ENCODE results near the gene BDKRB2.

BDKRB2 gene

DNA sequence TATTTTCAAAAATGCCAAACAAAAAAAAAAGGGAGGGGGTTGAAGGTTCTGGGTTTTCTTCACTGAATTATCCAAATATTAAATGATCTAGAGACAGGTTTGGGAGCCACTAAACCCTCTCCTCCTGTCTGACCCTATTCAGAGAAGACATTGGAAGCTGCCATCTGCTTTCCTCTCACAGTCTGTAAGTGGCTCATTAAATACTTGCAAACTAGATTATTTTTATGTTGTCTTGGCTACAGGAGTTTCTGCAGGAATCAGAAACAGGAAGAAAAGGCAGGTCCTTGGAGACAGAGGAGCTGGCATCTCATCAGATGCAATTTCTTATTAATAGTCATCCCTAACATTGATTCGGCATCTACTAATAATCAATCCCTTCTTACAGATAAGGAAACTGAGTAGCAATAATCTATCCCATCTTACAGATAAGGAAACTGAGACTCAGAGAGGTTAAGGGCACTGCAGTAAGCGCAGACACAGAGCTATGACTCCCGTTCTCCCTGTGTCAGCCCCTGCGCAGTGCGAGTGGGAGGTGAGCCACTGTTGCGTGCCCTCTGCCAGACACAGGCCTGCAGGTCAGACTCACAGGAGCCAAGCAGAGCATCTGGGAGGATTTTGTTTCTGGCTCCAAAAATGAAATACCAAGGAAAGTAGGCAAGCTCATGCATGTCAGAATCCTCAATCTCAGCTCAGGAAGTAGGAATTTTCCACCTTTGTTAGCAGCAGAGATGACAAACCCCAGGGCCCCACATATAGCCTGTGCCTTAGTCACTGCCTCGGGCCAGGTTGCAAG, 11.0 kb downstream of the BDKRB2 start:
- no peak overlapping the region for H3K4me3 ChIP-seq (replicated peaks; ENCODE audit: low read depth, low read length)
- TF ChIP-seq CTCF (IDR thresholded peaks at IDR 0.05; ENCODE audit: low read length, missing control alignments): no peak
- no peak for DNase-seq (ENCODE audit: low read depth)

DNA sequence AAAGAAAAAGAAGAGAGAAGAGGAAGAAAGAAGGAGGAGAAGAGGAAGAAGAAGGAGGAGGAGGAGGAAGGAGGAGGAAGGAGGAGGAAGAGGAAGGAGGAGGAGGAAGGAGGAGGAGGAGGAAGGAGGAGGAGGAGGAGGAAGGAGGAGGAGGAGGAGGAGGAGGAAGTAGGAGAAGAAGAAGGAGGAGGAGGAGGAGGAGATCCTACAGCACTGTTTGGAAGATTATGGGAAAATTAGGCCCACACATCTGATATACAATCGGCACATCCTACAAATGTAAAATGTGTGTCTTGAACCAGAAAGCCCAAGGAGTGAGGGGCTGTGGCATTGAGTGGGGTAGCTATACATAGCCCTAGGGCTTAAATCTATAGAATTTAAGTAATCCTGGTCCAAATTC, 12.0 kb downstream of the BDKRB2 start:
- no peak for TF ChIP-seq CTCF (IDR thresholded peaks at IDR 0.05; ENCODE audit: low read length, missing control alignments)
- H3K4me3 ChIP-seq (replicated peaks; ENCODE audit: low read depth, low read length): no peak overlapping the region
- DNase-seq (ENCODE audit: low read depth): no peak

- TF ChIP-seq CTCF (IDR thresholded peaks at IDR 0.05; ENCODE audit: low read length, missing control alignments): no peak
- DNase-seq (ENCODE audit: low read depth): no peak
- no peak overlapping the region for H3K4me3 ChIP-seq (replicated peaks; ENCODE audit: low read depth, low read length)
Measured at GRCh38 chr14:96217376-96217913, 12.8 kb downstream of the BDKRB2 start.

DNA sequence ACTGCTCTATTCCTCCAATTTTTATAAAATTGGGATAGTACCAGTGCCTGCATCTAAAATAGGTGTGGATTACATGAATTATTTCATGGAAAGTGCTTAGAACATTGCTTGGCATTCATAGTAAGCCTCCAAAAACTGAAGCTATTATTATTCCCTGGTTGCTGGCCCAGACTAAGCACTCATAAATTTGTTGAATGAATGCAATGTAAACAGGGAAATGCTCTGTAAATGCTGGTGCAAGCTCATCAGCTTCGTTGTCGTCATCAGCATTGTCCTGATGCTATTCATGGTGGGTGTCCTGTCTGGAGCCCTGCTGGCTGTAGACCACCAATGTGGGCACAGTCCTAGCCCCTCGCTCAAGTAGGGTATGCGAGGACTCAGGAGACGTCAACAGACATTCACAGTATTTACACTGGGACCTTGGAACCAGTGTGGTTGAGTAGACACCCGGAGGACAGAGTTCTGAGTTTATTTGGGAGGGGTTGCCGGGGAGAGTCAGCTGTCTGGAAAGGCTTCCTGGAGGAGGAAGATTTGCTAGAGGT, 16.5 kb downstream of the BDKRB2 start:
- no peak for DNase-seq (ENCODE audit: low read depth)
- H3K4me3 ChIP-seq (replicated peaks; ENCODE audit: low read depth, low read length): no peak overlapping the region
- TF ChIP-seq CTCF (IDR thresholded peaks at IDR 0.05; ENCODE audit: low read length, missing control alignments): no peak

DNA sequence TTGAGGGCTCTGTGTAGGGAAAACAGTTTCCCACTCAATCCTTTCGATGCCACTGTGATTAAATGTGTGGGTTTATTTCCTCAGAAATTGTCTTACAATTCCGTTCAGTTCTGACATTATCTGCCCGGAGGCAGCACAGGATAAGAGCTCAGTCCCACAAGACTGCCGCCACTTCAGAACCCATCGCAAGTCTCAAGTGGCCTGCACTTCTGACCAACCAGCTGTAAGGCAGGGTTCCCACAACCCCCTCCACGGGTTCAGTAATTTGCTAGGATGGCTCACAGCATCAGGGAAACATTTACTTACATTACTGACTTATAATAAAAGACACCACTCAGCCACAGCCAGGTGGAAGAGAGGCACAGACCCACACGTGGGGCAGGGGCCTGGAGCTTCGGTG, 17.2 kb downstream of the BDKRB2 start:
- H3K4me3 ChIP-seq (replicated peaks; ENCODE audit: low read depth, low read length): no peak overlapping the region
- no peak for TF ChIP-seq CTCF (IDR thresholded peaks at IDR 0.05; ENCODE audit: low read length, missing control alignments)
- DNase-seq (ENCODE audit: low read depth): no peak

GRCh38 chr14:96224480-96225096, 19.9 kb downstream of the BDKRB2 start:
- no peak for DNase-seq (ENCODE audit: low read depth)
- no peak for TF ChIP-seq CTCF (IDR thresholded peaks at IDR 0.05; ENCODE audit: low read length, missing control alignments)
- no peak overlapping the region for H3K4me3 ChIP-seq (replicated peaks; ENCODE audit: low read depth, low read length)

All from fibroblast of pulmonary artery (primary cell).